ENCODE results near the gene IZUMO4.

The IZUMO4 gene

DNA sequence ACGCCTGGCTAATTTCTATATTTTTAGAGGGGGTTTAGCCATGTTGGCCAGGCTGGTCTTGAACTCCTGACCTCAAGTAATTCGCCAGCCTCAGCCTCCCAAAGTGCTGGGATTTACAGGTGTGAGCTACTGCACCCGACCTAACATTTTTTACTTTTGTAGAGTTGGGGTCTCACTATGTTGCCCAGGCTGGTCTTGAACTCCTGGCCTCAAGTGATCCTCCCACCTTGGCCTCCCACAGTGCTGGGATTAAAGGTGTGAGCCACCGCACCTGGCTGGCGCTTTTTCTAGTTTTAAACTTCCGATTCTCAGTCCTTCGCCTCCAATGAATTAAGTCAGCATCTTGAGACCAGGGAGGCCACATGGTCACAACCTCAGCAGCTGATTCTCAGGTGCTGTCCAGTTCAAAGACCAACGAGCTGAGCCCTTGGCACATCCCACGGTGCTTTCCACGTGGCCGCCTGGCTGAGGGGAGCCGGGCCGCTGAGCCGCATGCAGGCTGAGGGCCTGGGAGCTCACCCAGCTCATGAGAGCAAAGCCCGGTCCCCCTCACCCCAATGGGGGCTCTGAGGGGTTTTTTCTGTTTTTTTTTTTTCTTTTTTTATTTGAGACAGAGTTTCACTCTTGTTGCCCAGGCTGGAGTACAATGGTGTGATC is 45.6 kb downstream of the IZUMO4 start:
- DNase-seq (ENCODE audit: low read depth in 2 of 2, low spot score in 1 of 2): no peak

DNA sequence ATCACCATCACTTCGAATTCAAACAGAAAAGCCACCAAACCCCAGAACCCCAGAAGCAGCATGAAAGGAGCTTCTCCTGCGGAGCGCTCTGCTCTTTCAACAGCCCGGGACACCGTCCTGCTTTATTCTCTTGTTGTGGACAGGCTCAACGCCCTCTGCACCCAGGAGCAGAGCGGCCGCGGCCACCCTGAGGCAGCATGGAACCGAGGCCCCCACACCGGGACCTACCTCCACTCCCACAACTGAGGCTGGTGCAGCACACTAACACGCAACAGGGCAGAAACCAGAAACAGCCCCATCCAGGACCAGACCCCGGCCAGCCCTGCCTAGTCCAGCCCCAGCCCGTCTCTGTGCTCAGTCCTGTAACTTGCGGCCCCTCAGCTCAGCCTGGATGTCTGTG is 47.5 kb downstream of the IZUMO4 start:
- no peak for DNase-seq (ENCODE audit: low read depth in 2 of 2, low spot score in 1 of 2)

DNA sequence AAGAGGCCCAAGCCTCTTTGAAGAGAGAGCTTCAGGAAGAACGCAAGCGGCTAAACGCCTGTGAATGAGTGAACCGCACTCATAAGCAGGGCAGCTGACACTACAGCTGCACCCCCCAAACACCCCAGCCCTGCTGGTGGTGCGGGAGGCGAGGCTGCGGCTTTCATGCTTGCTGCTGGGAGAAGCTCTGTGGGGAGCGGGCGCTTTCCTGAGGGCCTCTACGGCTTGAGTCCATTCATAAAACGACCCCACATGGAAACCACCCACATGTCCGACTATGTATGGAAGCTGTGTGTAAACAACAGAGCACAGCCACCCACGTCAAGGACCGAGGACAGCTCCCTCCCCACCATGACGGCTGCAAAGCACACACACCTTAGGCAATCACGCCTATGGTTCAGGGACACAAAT is 49.1 kb downstream of the IZUMO4 start:
- no peak for DNase-seq (ENCODE audit: low read depth in 2 of 2, low spot score in 1 of 2)

DNA sequence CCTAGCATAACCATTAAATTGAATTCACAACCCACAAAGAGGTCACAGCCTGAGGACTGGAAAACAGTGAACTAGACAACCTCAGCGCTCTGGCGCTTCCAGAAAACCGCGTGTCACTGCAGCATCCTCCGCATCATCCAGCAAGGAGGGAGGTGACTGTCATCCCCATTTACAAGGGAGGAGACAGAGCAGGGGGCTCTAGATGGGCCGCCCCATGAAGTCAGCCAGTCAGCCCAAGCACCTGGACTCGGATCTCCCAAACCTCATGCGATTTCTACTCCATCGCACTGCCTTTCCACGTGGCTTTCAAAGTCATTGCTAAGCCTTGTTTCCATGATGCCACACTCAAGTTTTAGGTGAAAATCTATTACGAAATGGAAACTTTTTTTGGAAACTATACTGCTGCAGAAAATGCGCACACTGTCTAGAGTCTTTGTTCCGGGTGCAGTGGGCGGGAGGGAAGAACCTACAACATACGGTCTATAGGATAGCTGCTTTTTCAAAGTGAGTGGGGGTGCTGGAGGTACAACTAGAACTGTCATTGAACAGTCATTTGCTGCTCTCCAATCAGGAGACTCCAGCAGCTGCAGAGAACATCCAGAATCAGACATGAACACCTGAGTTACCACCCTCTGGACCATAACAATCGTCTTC is 51.9 kb downstream of the IZUMO4 start:
- DNase-seq (ENCODE audit: low read depth in 2 of 2, low spot score in 1 of 2): no peak
